HL-60 (cell line): ENCODE measurements around the gene AK8.

ENCODE experiments used
- DNase-seq, 2 experiments: peaks; one replicate each; pipeline ENCODE4 v3.0.0-alpha.2; 2010 to 2020; ENCODE audit warnings: low read depth in 1 of 2, low spot score in 1 of 2
- H3K27ac ChIP-seq: fragments of 250-450 bp; sonication (Bioruptor Pico); replicated peaks from 2 replicates; pipeline ENCODE4 v1.5.1; 2020; ENCODE audit warnings: mild to moderate bottlenecking, moderate library complexity
- H3K27me3 ChIP-seq: fragments of 250-450 bp; sonication (Bioruptor Pico); 2 replicates; pipeline ENCODE4 v1.5.1; 2021; ENCODE audit warnings: mild to moderate bottlenecking, moderate library complexity; ENCODE audit not compliant: insufficient read depth, poor library complexity, severe bottlenecking
- H3K4me3 ChIP-seq: replicated peaks from 2 replicates; pipeline ENCODE4 v1.5.1; 2011; ENCODE audit warnings: mild to moderate bottlenecking, control low read depth, low read length; ENCODE audit not compliant: insufficient read depth
- CTCF ChIP-seq: IDR thresholded peaks from one replicate; pipeline ENCODE4 v1.5.1; 2011; ENCODE audit warnings: low read length, control low read depth, inconsistent platforms; ENCODE audit not compliant: insufficient read depth
- GABPA ChIP-seq: IDR thresholded peaks from 2 replicates; pipeline ENCODE4 v1.6.1; 2012; ENCODE audit warnings: low read depth
- POLR2AphosphoS5 ChIP-seq: IDR thresholded peaks from 2 replicates; pipeline ENCODE4 v1.6.1; 2012; ENCODE audit warnings: low read depth
- REST ChIP-seq: IDR thresholded peaks from 2 replicates; pipeline ENCODE4 v1.6.1; 2012; ENCODE audit warnings: low read depth; ENCODE audit not compliant: insufficient replicate concordance
- SPI1 ChIP-seq: IDR thresholded peaks from 2 replicates; pipeline ENCODE4 v1.6.1; 2012; ENCODE audit warnings: low read depth, mild to moderate bottlenecking, borderline replicate concordance

AK8 gene

GRCh38 chr9:132783006-132783405 is 95.1 kb downstream of the AK8 start:
- TF ChIP-seq REST: no peak
- no peak for TF ChIP-seq GABPA
- TF ChIP-seq POLR2AphosphoS5: no peak
- no peak for TF ChIP-seq SPI1
- no peak for TF ChIP-seq CTCF
- H3K27me3 ChIP-seq: no peaks in the 10 kb centered on the region
- DNase-seq: no peak

GRCh38 chr9:132782037-132782436 is 96.0 kb downstream of the AK8 start:
- TF ChIP-seq GABPA (no peak), SPI1 (no peak), POLR2AphosphoS5 (no peak), REST (no peak), CTCF (no peak)
- no peak for DNase-seq

More at GRCh38 chr9:132783006-132783405, 95.1 kb downstream of the AK8 start:
- H3K4me3 ChIP-seq: no peak overlapping the region
- no peak overlapping the region for H3K27ac ChIP-seq

GRCh38 chr9:132780230-132781007 is 97.7 kb downstream of the AK8 start:
- H3K4me3 ChIP-seq: no peak overlapping the region
- H3K27me3 ChIP-seq: no peaks in the 10 kb centered on the region
- H3K27ac ChIP-seq: no peak overlapping the region
- no peak for DNase-seq
- TF ChIP-seq CTCF (no peak), SPI1 (no peak), POLR2AphosphoS5 (no peak), GABPA (no peak), REST (no peak)

More at GRCh38 chr9:132782037-132782436, 96.0 kb downstream of the AK8 start:
- Histone ChIP-seq H3K27ac (no peak overlapping the region), H3K4me3 (no peak overlapping the region), H3K27me3 (no peaks in the 10 kb centered on the region)
